ENCODE data around the gene MMP8. TPM values are rescaled to one million over a fixed set of nuclear protein-coding genes. Genes with fewer than 3 reads are reported as not detected.
A peak's percentile ranks its signal among the peaks of the same experiment; 100 is the strongest.

Gene MMP8, protein sequence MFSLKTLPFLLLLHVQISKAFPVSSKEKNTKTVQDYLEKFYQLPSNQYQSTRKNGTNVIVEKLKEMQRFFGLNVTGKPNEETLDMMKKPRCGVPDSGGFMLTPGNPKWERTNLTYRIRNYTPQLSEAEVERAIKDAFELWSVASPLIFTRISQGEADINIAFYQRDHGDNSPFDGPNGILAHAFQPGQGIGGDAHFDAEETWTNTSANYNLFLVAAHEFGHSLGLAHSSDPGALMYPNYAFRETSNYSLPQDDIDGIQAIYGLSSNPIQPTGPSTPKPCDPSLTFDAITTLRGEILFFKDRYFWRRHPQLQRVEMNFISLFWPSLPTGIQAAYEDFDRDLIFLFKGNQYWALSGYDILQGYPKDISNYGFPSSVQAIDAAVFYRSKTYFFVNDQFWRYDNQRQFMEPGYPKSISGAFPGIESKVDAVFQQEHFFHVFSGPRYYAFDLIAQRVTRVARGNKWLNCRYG
- total RNA-seq (not detected), polyA plus RNA-seq (not detected)

- Mint-ChIP-seq H3K36me3 (no peaks in the 10 kb centered on the region), H3K27me3 (peaks cover 1 to 8% of the 10 kb centered on the region in 2 donors), H3K27ac (no peak within 1 kb of the TSS), H3K9me3 (peaks cover 0 to 4% (median 0%) of the 10 kb centered on the region in 5 donors), H3K4me3 (no peak within 1 kb of the TSS), H3K4me1 (no peaks in the 10 kb centered on the region)
- Histone ChIP-seq H3K36me3 (ENCODE audit: insufficient read depth, low read length) (no peaks in the 10 kb centered on the region), H3K27ac (ENCODE audit: low read depth, low read length) (no peak within 1 kb of the TSS), H3K27me3 (ENCODE audit: insufficient read depth, low read length, poor library complexity, severe bottlenecking) (no peaks in the 10 kb centered on the region), H3K4me3 (ENCODE audit: low read length) (no peak within 1 kb of the TSS), H3K4me1 (ENCODE audit: insufficient read depth, low read length) (no peaks in the 10 kb centered on the region), H3K9me3 (ENCODE audit: low read length) (no peaks in the 10 kb centered on the region)
- ChIA-PET POLR2A (no interaction called here), CTCF (no interaction called here)
- no peak for DNase-seq
Measured at GRCh38 chr11:102724904-102725500, at the start of gene MMP8. MMP8 (minus strand) TSS chr11:102724954; CDS start chr11:102724855, 99 bp downstream.

DNA sequence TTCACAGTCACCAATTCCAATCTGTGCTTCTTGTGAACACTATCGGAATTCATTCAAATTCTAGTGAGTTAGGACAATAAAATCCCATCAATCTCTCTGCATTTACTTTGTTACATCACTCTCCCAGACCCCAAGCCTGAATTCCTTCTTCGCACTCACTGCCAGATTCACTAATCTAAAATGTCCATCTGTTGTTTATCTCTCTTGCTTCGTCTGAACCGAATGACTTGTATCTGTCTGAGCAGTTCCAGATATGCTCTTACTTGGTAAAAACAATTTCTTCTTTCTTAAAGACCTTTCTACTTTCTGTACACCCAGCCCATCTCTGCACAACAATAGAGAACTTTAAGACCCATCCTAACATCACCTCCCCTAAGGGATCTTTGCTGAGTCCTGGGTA, 48.6 kb upstream of the MMP8 start:
- no peak for DNase-seq
- Histone ChIP-seq H3K27me3 (ENCODE audit: insufficient read depth, low read length, poor library complexity, severe bottlenecking) (no peaks in the 10 kb centered on the region), H3K4me1 (ENCODE audit: insufficient read depth, low read length) (no peaks in the 10 kb centered on the region), H3K27ac (ENCODE audit: low read depth, low read length) (no peak overlapping the region), H3K36me3 (ENCODE audit: insufficient read depth, low read length) (no peaks in the 10 kb centered on the region), H3K4me3 (ENCODE audit: low read length) (no peak overlapping the region), H3K9me3 (ENCODE audit: low read length) (no peaks in the 10 kb centered on the region)
- peaks cover 0 to 2% (median 0%) of the 10 kb centered on the region in 5 donors for H3K9me3 Mint-ChIP-seq
- no peaks in the 10 kb centered on the region for H3K4me1 Mint-ChIP-seq
- H3K27ac Mint-ChIP-seq = peak overlapping the region in 1 of 8 donors; percentile 5
- H3K27me3 Mint-ChIP-seq = peaks cover 3 to 15% of the 10 kb centered on the region in 2 donors
- ChIA-PET POLR2A (no interaction called here), CTCF (no interaction called here)
- no peak overlapping the region for H3K4me3 Mint-ChIP-seq
- H3K36me3 Mint-ChIP-seq = no peaks in the 10 kb centered on the region

DNA sequence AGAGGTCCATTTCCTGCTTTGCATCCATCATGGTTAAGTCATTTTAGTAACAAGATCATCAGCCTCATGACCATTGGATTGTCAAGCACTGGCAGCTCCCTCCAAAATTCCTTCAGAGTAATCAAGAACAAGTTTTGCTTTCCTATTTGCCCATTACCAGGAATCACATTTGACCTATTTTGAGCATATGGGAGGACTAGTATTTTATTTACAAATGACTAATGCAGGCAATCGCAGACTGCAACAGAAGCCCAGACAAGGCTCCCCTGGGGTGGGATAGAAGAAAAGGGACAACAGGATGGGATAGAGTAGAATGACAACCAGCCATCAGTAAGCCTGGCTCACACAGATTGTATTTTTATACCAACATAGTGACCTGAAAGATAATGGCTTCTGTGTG, 46.6 kb upstream of the MMP8 start:
- no peaks in the 10 kb centered on the region for H3K36me3 ChIP-seq (ENCODE audit: insufficient read depth, low read length)
- Mint-ChIP-seq H3K36me3 (no peaks in the 10 kb centered on the region), H3K4me1 (no peaks in the 10 kb centered on the region), H3K9me3 (peaks cover 0 to 1% (median 0%) of the 10 kb centered on the region in 5 donors), H3K4me3 (no peak overlapping the region), H3K27me3 (peaks cover 5 to 17% of the 10 kb centered on the region in 2 donors), H3K27ac (no peak overlapping the region)
- CTCF ChIA-PET = no interaction called here
- H3K27ac ChIP-seq (ENCODE audit: low read depth, low read length) = no peak overlapping the region
- DNase-seq = no peak
- H3K4me1 ChIP-seq (ENCODE audit: insufficient read depth, low read length) = no peaks in the 10 kb centered on the region
- H3K4me3 ChIP-seq (ENCODE audit: low read length) = no peak overlapping the region
- H3K9me3 ChIP-seq (ENCODE audit: low read length) = no peaks in the 10 kb centered on the region
- H3K27me3 ChIP-seq (ENCODE audit: insufficient read depth, low read length, poor library complexity, severe bottlenecking) = no peaks in the 10 kb centered on the region
- POLR2A ChIA-PET = no interaction called here

DNA sequence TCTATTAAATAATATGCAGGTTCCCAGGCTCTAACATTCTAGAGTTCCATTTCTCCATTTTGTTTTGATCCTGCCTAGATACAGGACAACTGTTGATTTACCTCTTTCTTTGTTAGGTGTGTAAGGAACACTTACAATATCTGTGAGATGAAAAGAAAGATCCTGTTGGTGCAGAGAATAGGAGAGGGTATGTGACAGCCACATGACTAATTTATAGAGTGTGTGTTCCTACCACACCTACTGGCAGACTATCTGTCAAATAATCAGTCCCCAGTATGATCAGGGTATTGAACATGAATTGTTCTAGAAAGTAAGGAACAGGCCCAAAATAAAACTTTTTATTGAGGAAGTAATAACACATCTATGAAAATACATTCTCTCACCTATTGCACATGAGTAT, 45.4 kb upstream of the MMP8 start:
- ChIA-PET CTCF (no interaction called here), POLR2A (no interaction called here)
- H3K36me3 Mint-ChIP-seq = no peaks in the 10 kb centered on the region
- H3K9me3 Mint-ChIP-seq = peaks cover 0 to 1% (median 0%) of the 10 kb centered on the region in 5 donors
- no peak for DNase-seq
- H3K27ac Mint-ChIP-seq = no peak overlapping the region
- H3K27me3 Mint-ChIP-seq = peaks cover 7 to 17% of the 10 kb centered on the region in 2 donors
- Histone ChIP-seq H3K27ac (ENCODE audit: low read depth, low read length) (no peak overlapping the region), H3K27me3 (ENCODE audit: insufficient read depth, low read length, poor library complexity, severe bottlenecking) (no peaks in the 10 kb centered on the region), H3K4me3 (ENCODE audit: low read length) (no peak overlapping the region), H3K36me3 (ENCODE audit: insufficient read depth, low read length) (no peaks in the 10 kb centered on the region), H3K4me1 (ENCODE audit: insufficient read depth, low read length) (no peaks in the 10 kb centered on the region), H3K9me3 (ENCODE audit: low read length) (no peaks in the 10 kb centered on the region)
- H3K4me1 Mint-ChIP-seq = no peaks in the 10 kb centered on the region
- no peak overlapping the region for H3K4me3 Mint-ChIP-seq

GRCh38 chr11:102767800-102768199, 43.0 kb upstream of the MMP8 start:
- Mint-ChIP-seq H3K27me3 (peaks cover 7 to 17% of the 10 kb centered on the region in 2 donors), H3K4me3 (no peak overlapping the region), H3K27ac (no peak overlapping the region), H3K9me3 (peaks cover 0 to 1% (median 0%) of the 10 kb centered on the region in 5 donors), H3K4me1 (no peaks in the 10 kb centered on the region), H3K36me3 (no peaks in the 10 kb centered on the region)
- H3K9me3 ChIP-seq (ENCODE audit: low read length) = no peaks in the 10 kb centered on the region
- no peak overlapping the region for H3K4me3 ChIP-seq (ENCODE audit: low read length)
- no peaks in the 10 kb centered on the region for H3K4me1 ChIP-seq (ENCODE audit: insufficient read depth, low read length)
- H3K36me3 ChIP-seq (ENCODE audit: insufficient read depth, low read length) = no peaks in the 10 kb centered on the region
- no peak for DNase-seq
- ChIA-PET POLR2A (no interaction called here), CTCF (no interaction called here)
- no peak overlapping the region for H3K27ac ChIP-seq (ENCODE audit: low read depth, low read length)
- H3K27me3 ChIP-seq (ENCODE audit: insufficient read depth, low read length, poor library complexity, severe bottlenecking) = no peaks in the 10 kb centered on the region

DNA sequence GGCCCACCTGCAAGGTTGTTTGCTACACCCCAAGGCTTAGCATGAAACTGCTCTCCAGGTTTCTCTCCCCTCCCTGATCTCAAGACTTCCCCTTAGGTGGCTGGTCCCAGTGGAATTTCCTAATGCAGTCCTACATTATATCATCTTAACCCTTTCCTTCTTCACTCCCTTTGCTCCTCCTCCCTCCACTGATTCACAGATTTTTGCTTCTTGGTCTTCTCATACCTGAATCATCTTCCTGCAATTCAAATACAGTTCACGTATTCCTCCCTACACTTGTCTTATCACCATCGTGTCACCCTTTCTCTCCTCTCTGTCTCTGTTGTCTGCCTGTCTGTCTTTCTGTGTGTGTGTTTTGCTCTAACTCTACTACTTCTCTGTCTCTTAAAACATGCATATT, 38.7 kb upstream of the MMP8 start:
- H3K9me3 Mint-ChIP-seq = no peaks in the 10 kb centered on the region
- no peak overlapping the region for H3K4me3 Mint-ChIP-seq
- ChIA-PET CTCF (no interaction called here), POLR2A (no interaction called here)
- no peaks in the 10 kb centered on the region for H3K27me3 ChIP-seq (ENCODE audit: insufficient read depth, low read length, poor library complexity, severe bottlenecking)
- DNase-seq = no peak
- H3K27me3 Mint-ChIP-seq = peaks cover 4 to 6% of the 10 kb centered on the region in 2 donors
- no peaks in the 10 kb centered on the region for H3K36me3 ChIP-seq (ENCODE audit: insufficient read depth, low read length)
- no peak overlapping the region for H3K27ac ChIP-seq (ENCODE audit: low read depth, low read length)
- no peaks in the 10 kb centered on the region for H3K9me3 ChIP-seq (ENCODE audit: low read length)
- H3K4me1 ChIP-seq (ENCODE audit: insufficient read depth, low read length) = no peaks in the 10 kb centered on the region
- H3K36me3 Mint-ChIP-seq = no peaks in the 10 kb centered on the region
- H3K4me3 ChIP-seq (ENCODE audit: low read length) = no peak overlapping the region
- no peak overlapping the region for H3K27ac Mint-ChIP-seq
- H3K4me1 Mint-ChIP-seq = no peaks in the 10 kb centered on the region

GRCh38 chr11:102762361-102762767, 37.6 kb upstream of the MMP8 start:
- Mint-ChIP-seq H3K4me3 (no peak overlapping the region), H3K36me3 (no peaks in the 10 kb centered on the region), H3K9me3 (no peaks in the 10 kb centered on the region), H3K27me3 (peaks cover 2 to 12% of the 10 kb centered on the region in 2 donors), H3K4me1 (no peaks in the 10 kb centered on the region), H3K27ac (no peak overlapping the region)
- ChIA-PET CTCF (no interaction called here), POLR2A (no interaction called here)
- H3K27me3 ChIP-seq (ENCODE audit: insufficient read depth, low read length, poor library complexity, severe bottlenecking) = no peaks in the 10 kb centered on the region
- H3K4me3 ChIP-seq (ENCODE audit: low read length) = no peak overlapping the region
- H3K27ac ChIP-seq (ENCODE audit: low read depth, low read length) = no peak overlapping the region
- H3K9me3 ChIP-seq (ENCODE audit: low read length) = no peaks in the 10 kb centered on the region
- H3K36me3 ChIP-seq (ENCODE audit: insufficient read depth, low read length) = no peaks in the 10 kb centered on the region
- H3K4me1 ChIP-seq (ENCODE audit: insufficient read depth, low read length) = no peaks in the 10 kb centered on the region
- no peak for DNase-seq

GRCh38 chr11:102761646-102762238, 37.0 kb upstream of the MMP8 start:
- no peaks in the 10 kb centered on the region for H3K4me1 ChIP-seq (ENCODE audit: insufficient read depth, low read length)
- no peaks in the 10 kb centered on the region for H3K4me1 Mint-ChIP-seq
- H3K9me3 ChIP-seq (ENCODE audit: low read length) = no peaks in the 10 kb centered on the region
- no peak overlapping the region for H3K27ac Mint-ChIP-seq
- H3K4me3 ChIP-seq (ENCODE audit: low read length) = no peak overlapping the region
- DNase-seq = no peak
- H3K27ac ChIP-seq (ENCODE audit: low read depth, low read length) = no peak overlapping the region
- CTCF ChIA-PET = no interaction called here
- H3K36me3 ChIP-seq (ENCODE audit: insufficient read depth, low read length) = no peaks in the 10 kb centered on the region
- no peaks in the 10 kb centered on the region for H3K27me3 ChIP-seq (ENCODE audit: insufficient read depth, low read length, poor library complexity, severe bottlenecking)
- no peak overlapping the region for H3K4me3 Mint-ChIP-seq
- no peaks in the 10 kb centered on the region for H3K36me3 Mint-ChIP-seq
- peaks cover 2 to 17% of the 10 kb centered on the region in 2 donors for H3K27me3 Mint-ChIP-seq
- POLR2A ChIA-PET = no interaction called here
- H3K9me3 Mint-ChIP-seq = no peaks in the 10 kb centered on the region

Measured in CD8-positive, alpha-beta memory T cell (primary cell).